HepG2 (cell line): ENCODE results near the gene BCL7A. TPM values are rescaled to one million over a fixed set of nuclear protein-coding genes. Genes with fewer than 3 reads are reported as not detected.
A peak's percentile ranks its signal among the peaks of the same experiment; 100 is the strongest.

ENCODE experiments used
- BORCS8-MEF2B ChIP-seq: sonication (generic); formaldehyde crosslinking; IDR thresholded peaks from 2 replicates; pipeline ENCODE4 v1.8.0; 2022; ENCODE audit warnings: mild to moderate bottlenecking, missing genetic modification reagents
- CREB1 ChIP-seq, 2 experiments: fragments of 450-650 bp in 1 of 2; IDR thresholded peaks; 2 replicates each; pipeline ENCODE4 v1.6.1; 2016 to 2017; ENCODE audit warnings: control low read depth in 1 of 2, mild to moderate bottlenecking in 1 of 2, missing compliant biosample characterization in 1 of 2, missing genetic modification characterization in 1 of 2
- ESRRA ChIP-seq: sonication (generic); formaldehyde crosslinking; IDR thresholded peaks from 2 replicates; pipeline ENCODE4 v1.5.1; 2020; ENCODE audit warnings: mild to moderate bottlenecking, low read depth, missing genetic modification reagents
- PAWR ChIP-seq: sonication (generic); formaldehyde crosslinking; IDR thresholded peaks from 2 replicates; pipeline ENCODE4 v1.4.0; 2020; ENCODE audit warnings: missing genetic modification reagents, mild to moderate bottlenecking, borderline replicate concordance
- REL ChIP-seq: sonication (generic); formaldehyde crosslinking; conservative IDR thresholded peaks from 2 replicates; pipeline ENCODE4 v1.8.0; 2022; ENCODE audit warnings: mild to moderate bottlenecking, missing genetic modification reagents, moderate library complexity
- RXRB ChIP-seq: IDR thresholded peaks from 2 replicates; pipeline ENCODE4 v1.6.1; 2016; ENCODE audit warnings: borderline replicate concordance, missing genetic modification reagents, missing compliant biosample characterization
- XRCC5 ChIP-seq: fragments of 200-400 bp; formaldehyde crosslinking; optimal IDR thresholded peaks from 2 replicates; pipeline ENCODE3; 2017; ENCODE audit warnings: mild to moderate bottlenecking, low read length
- ZBTB1 ChIP-seq: sonication (generic); formaldehyde crosslinking; IDR thresholded peaks from 2 replicates; pipeline ENCODE4 v1.4.0; 2020; ENCODE audit warnings: missing genetic modification reagents, borderline replicate concordance
- ZNF652 ChIP-seq: IDR thresholded peaks from 2 replicates; pipeline ENCODE4 v1.6.1; 2016; ENCODE audit warnings: low read depth, borderline replicate concordance
- polyA plus RNA-seq, 8 experiments: library from polyadenylated mRNA; depleted of rRNA in 3 of 8; stranded (reverse) in 7 of 8; unstranded in 1 of 8; fragments of >200 nt; fragmentation: Illumina TruSeq in 4 of 8; extraction: Trizol in 4 of 8; gene quantifications; 2 replicates each; pipeline versions ENCODE4 v1.2.1 to v1.2.3, GENCODE V29; 2011 to 2016; ENCODE audit warnings: low read depth in 4 of 8, missing spikeins in 1 of 8, mixed read lengths in 1 of 8; ENCODE audit not compliant: insufficient read depth in 1 of 8
- total RNA-seq, 5 experiments: library from RNA; depleted of rRNA; stranded (reverse); fragments of >200 nt; fragmentation: Illumina TruSeq; extraction: Trizol; gene quantifications; 2 replicates each; pipeline ENCODE4 v1.2.3, GENCODE V29; 2016; ENCODE audit warnings: low read depth in 1 of 5
- TF ChIP-seq, protein P1 (sequence below): sonication (generic); formaldehyde crosslinking; IDR thresholded peaks from 2 replicates; pipeline ENCODE4 v1.4.0; 2020; ENCODE audit warnings: mild to moderate bottlenecking, missing genetic modification reagents
- TF ChIP-seq, protein P2 (sequence below): sonication (generic); formaldehyde crosslinking; IDR thresholded peaks from 2 replicates; pipeline ENCODE4 v1.4.0; 2020; ENCODE audit warnings: missing genetic modification reagents
- TF ChIP-seq, protein P3 (sequence below): sonication (generic); formaldehyde crosslinking; IDR thresholded peaks from 2 replicates; pipeline ENCODE4 v1.4.0; 2020; ENCODE audit warnings: missing genetic modification reagents, borderline replicate concordance
- TF ChIP-seq, protein P4 (sequence below): sonication (generic); formaldehyde crosslinking; IDR thresholded peaks from 2 replicates; pipeline ENCODE4 v1.4.0; 2020; ENCODE audit warnings: missing genetic modification reagents
- TF ChIP-seq, protein P5 (sequence below): sonication (generic); formaldehyde crosslinking; IDR thresholded peaks from 2 replicates; pipeline ENCODE4 v1.4.0; 2020; ENCODE audit warnings: missing genetic modification reagents

Gene BCL7A
- total and polyA plus RNA-seq, 2 of the 13 experiments (the other 11 are each of a cell fraction or from before 2014, with no cell fraction given) = 4.1 to 6.2 TPM

DNA sequence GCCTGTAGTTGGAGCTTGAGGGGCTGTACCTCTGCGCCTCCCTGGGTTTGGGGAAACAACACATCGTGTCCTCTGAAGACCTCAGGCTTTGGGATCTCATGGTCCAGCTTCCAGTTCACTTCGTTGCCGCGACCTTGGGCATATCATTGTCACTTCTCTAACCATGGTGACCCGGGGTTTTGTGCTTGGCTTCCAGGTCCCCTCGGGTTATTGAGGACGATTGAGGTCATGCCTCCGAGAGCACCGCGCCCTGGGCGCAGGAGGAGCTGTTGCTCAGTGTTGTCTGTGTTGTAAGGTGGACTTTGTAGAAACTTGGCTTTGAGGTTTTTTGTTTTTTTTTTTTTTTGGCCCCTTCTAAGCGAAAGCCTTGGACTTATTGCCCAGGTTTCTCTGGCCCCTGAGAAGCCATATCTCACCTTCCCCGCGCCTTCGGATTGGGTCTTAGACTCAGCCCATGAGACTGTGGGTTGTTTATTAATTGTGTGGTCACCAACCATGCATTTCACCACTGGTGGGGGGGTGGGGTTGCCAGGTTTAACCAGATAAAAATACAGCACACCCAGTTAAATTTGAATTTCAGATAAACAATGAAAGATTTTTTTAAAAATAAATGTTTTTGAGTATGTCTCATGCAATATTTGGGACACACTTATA lies 2.6 kb downstream of the BCL7A start (continued):
- TF ChIP-seq REL (CRISPR knock-in tag) (no peak), BORCS8-MEF2B (no peak), PAWR (no peak), CREB1 (IDR thresholded peaks at IDR 0.05) (no peak), CREB1 (CRISPR knock-in tag; IDR thresholded peaks at IDR 0.05) (no peak), ZBTB1 (CRISPR knock-in tag) (no peak), ESRRA (CRISPR knock-in tag) (0 out of 2 replicates have a peak, but pooled peaks have one; percentile 43), XRCC5 (no peak), RXRB (CRISPR knock-in tag) (peak; percentile 53), ZNF652 (CRISPR knock-in tag) (no peak)
- TF ChIP-seq, protein P1, sequence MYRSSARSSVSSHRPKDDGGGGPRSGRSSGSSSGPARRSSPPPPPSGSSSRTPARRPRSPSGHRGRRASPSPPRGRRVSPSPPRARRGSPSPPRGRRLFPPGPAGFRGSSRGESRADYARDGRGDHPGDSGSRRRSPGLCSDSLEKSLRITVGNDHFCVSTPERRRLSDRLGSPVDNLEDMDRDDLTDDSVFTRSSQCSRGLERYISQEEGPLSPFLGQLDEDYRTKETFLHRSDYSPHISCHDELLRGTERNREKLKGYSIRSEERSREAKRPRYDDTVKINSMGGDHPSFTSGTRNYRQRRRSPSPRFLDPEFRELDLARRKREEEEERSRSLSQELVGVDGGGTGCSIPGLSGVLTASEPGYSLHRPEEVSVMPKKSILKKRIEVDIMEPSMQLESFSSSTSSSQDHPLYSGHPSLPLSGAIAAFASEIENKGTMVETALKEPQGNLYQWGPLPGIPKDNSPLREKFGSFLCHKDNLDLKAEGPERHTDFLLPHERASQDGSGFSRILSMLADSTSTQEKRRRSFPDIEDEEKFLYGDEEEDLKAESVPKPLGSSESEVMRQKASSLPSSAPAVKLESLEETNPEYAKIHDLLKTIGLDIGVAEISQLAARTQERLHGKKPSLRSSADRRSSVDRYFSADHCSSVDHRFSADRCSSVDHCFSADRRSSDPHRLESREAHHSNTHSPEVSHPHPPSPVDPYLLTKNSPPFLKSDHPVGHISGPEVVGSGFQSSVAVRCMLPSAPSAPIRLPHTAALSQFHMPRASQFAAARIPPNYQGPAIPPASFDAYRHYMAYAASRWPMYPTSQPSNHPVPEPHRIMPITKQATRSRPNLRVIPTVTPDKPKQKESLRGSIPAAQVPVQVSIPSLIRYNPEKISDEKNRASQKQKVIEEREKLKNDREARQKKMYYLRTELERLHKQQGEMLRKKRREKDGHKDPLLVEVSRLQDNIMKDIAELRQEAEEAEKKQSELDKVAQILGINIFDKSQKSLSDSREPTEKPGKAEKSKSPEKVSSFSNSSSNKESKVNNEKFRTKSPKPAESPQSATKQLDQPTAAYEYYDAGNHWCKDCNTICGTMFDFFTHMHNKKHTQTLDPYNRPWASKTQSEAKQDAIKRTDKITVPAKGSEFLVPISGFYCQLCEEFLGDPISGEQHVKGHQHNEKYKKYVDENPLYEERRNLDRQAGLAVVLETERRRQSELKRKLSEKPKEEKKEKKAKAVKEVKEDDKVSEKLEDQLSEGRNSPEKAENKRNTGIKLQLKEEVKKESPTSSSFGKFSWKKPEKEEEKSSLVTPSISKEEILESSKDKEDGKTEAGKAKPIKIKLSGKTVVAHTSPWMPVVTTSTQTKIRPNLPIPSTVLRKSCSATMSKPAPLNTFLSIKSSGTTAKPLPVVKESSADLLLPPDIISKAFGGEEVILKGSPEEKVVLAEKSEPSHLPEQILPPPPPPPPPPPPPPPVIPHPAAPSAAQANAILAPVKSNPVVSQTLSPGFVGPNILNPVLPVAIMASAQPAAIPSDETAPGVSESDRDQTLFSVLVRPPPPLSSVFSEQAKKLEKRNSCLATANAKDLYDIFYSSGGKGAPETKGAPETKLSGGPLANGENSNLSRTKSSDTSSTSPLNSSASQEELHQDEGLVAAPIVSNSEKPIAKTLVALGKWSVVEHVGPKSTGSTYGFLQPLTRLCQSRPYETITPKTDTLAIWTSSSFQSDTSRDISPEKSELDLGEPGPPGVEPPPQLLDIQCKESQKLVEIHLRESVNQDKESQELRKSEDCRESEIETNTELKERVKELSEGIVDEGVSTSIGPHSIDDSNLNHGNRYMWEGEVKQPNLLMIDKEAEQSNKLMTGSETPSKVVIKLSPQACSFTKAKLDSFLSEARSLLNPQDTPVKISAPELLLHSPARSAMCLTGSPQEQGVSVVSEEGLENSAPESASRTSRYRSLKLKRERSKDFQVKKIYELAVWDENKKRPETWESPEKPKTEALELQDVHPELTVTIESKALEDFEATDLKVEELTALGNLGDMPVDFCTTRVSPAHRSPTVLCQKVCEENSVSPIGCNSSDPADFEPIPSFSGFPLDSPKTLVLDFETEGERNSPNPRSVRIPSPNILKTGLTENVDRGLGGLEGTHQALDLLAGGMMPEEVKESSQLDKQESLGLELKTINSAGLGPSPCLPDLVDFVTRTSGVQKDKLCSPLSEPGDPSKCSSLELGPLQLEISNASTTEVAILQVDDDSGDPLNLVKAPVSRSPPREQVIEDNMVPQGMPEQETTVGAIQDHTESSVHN (CRISPR knock-in tag) = 0 out of 2 replicates have a peak, but pooled peaks have one; percentile 49
- TF ChIP-seq, protein P2, sequence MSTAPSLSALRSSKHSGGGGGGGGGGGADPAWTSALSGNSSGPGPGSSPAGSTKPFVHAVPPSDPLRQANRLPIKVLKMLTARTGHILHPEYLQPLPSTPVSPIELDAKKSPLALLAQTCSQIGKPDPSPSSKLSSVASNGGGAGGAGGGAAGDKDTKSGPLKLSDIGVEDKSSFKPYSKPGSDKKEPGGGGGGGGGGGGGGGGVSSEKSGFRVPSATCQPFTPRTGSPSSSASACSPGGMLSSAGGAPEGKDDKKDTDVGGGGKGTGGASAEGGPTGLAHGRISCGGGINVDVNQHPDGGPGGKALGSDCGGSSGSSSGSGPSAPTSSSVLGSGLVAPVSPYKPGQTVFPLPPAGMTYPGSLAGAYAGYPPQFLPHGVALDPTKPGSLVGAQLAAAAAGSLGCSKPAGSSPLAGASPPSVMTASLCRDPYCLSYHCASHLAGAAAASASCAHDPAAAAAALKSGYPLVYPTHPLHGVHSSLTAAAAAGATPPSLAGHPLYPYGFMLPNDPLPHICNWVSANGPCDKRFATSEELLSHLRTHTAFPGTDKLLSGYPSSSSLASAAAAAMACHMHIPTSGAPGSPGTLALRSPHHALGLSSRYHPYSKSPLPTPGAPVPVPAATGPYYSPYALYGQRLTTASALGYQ (CRISPR knock-in tag) = no peak
- TF ChIP-seq, protein P3, sequence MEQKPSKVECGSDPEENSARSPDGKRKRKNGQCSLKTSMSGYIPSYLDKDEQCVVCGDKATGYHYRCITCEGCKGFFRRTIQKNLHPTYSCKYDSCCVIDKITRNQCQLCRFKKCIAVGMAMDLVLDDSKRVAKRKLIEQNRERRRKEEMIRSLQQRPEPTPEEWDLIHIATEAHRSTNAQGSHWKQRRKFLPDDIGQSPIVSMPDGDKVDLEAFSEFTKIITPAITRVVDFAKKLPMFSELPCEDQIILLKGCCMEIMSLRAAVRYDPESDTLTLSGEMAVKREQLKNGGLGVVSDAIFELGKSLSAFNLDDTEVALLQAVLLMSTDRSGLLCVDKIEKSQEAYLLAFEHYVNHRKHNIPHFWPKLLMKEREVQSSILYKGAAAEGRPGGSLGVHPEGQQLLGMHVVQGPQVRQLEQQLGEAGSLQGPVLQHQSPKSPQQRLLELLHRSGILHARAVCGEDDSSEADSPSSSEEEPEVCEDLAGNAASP (CRISPR knock-in tag) = peak; percentile 80; the same call in 1 of the 2 replicates
- TF ChIP-seq, protein P4, sequence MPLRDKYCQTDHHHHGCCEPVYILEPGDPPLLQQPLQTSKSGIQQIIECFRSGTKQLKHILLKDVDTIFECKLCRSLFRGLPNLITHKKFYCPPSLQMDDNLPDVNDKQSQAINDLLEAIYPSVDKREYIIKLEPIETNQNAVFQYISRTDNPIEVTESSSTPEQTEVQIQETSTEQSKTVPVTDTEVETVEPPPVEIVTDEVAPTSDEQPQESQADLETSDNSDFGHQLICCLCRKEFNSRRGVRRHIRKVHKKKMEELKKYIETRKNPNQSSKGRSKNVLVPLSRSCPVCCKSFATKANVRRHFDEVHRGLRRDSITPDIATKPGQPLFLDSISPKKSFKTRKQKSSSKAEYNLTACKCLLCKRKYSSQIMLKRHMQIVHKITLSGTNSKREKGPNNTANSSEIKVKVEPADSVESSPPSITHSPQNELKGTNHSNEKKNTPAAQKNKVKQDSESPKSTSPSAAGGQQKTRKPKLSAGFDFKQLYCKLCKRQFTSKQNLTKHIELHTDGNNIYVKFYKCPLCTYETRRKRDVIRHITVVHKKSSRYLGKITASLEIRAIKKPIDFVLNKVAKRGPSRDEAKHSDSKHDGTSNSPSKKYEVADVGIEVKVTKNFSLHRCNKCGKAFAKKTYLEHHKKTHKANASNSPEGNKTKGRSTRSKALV = peak; percentile 93
- TF ChIP-seq, protein P5, sequence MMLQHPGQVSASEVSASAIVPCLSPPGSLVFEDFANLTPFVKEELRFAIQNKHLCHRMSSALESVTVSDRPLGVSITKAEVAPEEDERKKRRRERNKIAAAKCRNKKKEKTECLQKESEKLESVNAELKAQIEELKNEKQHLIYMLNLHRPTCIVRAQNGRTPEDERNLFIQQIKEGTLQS = no peak
